HG02885 (cell line): ENCODE measurements around the gene PET117.
"Not testable (repeated sequence)": the region's sequence is repeated elsewhere in the genome, so short reads cannot be mapped to it uniquely, and the experiment has no call there.

Experiments
- ATAC-seq: cut with Tn5 transposase; IDR thresholded peaks from one replicate; pipeline ENCODE4 v1.9.1; 2021; ENCODE audit warnings: mild to moderate bottlenecking; ENCODE audit not compliant: unreplicated experiment, poor library complexity

Gene PET117

GRCh38 chr20:18154342-18154741 lies 16.7 kb downstream of the PET117 start:
- ATAC-seq = no peak

DNA sequence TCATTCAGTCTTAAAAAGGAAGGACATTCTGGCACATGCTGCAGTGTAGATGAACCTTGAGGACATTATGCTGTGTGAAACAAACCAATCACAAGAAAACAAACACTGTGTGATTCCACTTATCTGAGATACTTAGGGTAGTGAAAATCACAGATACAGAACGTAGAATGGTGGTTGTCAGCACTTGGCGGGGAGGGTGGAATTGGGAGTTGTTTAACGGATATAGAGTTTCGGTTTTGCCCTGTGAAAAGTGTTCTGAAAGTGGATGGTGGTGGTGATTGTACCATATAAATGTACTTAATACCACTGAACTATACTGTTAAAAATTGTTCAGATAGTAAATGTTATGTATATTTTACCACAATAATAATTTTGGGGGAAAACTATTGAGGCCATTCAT lies 18.4 kb downstream of the PET117 start:
- no peak for ATAC-seq

DNA sequence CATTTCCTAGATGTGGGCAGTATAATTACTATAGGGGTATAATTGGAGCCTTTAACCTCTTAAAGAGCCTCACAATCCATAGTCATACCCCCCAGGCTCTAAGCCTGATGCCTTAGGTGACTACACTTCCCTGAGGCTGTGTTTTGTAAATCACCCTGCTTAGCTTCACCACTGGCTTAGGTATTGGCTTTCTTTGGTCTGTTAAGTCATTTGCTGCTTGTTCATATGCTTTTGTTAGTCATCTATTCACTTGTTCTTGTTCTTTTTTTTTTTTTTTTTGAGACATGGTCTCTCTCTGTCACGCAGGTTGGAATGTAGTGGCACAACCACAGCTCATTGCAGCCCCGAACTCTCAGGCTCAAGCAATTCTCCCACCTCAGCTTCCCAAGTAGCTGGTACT lies 26.7 kb downstream of the PET117 start:
- ATAC-seq = no peak

GRCh38 chr20:18165553-18165952 lies 27.9 kb downstream of the PET117 start:
- ATAC-seq = no peak

DNA sequence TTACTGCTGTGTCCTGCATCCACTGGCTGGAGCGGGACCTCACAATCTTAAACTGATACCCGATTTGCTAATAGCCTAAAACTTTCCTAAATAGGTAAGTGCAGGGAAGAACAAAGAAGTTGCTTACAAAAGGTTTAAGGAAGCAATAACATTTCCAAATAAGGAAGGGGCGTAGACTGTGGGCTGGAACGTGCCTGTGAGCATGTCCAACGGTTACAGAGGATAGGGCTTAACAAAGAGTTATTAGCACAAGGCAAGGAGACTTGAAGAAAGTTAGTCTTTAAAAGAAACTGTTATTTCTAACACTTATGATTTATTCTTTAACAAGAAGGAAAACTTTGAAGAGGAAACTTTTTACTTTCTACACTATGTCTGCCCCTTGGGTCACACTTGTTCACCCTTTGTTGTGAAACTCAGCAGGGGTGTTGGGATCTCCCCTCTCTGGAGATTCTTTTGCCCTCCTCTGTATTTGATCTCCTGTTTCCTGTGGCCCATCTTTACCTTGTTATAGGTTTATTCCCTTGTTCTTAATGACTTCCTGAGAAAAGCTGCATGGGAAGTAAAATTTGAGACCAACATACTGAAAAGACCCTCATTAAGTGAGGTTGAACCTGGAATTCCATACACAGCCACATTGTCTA lies 28.7 kb downstream of the PET117 start:
- ATAC-seq = no peak

DNA sequence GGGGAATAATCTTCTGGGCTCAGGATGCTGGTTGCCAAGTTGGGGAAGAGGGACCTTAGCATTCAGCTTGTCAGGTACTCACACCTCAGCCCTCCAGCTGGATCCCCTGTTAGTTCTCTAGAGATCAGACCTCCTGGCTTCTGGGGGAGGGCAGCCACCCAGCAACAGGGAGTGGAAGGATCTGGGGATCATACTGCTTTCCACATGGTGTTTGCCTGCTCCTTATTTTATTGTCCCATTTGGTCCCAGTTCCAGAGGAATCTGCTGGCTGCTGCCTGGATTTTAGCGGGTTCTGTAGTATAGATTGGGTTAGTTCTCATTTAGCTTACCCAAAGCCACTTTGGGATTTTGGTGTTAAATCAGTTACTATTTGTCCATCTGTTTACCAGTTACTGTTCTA lies 29.3 kb downstream of the PET117 start:
- ATAC-seq = no peak

- no peak for ATAC-seq
These were observed 34.7 kb downstream of the PET117 start for GRCh38 chr20:18172379-18172778.

- ATAC-seq = no peak
These were observed 37.4 kb downstream of the PET117 start for GRCh38 chr20:18174906-18175683.

DNA sequence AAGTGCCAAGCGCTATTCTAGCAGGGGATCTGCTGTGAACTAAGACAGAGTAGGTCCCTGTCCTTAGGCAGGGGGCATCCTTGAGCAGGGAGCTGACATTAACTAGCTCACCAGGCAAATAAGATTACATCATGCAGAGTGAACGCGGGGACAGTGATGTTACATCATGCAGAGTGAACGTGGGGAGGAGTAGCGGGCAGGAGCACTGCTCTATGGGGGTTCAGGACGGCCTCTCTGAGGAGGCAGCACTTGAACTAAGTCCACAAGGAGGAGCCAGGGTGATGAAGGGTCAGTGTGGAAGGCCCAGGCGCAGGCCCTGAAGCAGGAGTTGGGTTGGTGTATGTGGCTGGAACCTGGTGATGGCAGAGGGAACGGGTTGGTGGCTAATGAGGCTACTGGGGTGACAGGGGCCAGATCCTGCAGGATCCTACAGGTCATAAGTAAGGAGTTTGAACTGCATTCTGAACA lies 38.7 kb downstream of the PET117 start:
- ATAC-seq = no peak

GRCh38 chr20:18180366-18180765 lies 42.7 kb downstream of the PET117 start:
- not testable (repeated sequence) for ATAC-seq

- no peak for ATAC-seq
These were observed 43.2 kb downstream of the PET117 start for GRCh38 chr20:18180815-18181214.

DNA sequence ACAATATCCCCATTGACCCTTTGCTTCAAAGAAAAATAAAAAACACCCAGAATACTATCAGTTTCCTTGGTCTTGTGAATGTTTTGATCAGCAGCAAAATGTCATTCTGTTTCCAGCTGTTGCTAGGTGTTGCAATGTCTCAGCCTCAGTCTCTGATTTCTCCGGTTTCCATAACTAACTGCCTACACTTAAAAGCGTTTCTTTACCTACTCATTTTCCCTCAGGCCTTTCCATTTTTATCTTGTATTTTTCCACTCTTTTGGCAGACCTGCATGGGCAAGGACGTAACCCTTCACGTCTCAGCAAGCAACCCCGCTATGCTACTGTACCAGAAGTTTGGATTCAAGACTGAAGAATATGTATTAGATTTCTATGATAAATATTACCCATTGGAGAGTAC lies 49.4 kb downstream of the PET117 start:
- ATAC-seq = no peak

DNA sequence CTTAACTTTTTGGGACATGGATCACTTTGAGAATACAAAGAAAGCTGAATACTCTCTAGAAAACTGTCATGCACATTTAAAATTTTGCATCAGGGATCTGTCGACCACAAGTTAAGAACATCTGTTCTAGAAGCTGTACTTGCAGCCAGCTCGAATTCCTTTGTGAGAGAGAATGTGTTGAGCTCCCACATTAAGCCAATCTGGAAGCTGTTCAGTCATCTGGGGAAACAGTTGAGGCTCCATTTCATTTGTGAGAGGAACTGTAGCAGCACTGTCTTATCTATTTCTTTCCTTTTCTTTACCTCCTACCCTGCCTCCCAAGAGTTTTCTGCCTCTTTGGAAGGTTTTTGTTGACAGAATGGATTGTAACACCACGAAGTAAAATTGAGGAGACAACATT lies 50.8 kb downstream of the PET117 start:
- ATAC-seq = no peak

GRCh38 chr20:18190338-18191233 lies 52.9 kb downstream of the PET117 start:
- no peak for ATAC-seq

DNA sequence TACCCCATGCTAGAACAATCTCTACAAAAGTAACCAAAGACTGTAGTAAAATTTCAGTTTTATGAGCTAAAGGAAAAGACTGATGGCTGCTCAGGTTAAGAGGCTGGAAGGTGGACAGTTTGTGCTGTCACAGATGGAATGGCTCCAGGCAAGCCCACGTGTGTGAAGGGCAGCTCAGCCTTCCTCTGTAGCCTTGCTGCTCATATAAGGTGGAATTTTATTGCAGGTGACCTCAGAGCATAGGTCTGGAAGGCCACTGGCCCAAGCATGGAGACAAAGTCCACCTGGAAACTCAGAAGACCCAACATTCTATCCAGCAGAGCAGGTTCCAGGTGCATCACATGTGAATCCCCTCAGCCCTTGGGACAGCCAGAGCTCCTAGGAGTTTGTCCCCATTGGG lies 53.6 kb downstream of the PET117 start:
- no peak for ATAC-seq
